GM21381 (cell line): ENCODE results near the gene GARRE1.

Experiments
- ATAC-seq: cut with Tn5 transposase; IDR thresholded peaks from one replicate; pipeline ENCODE4 v1.9.1; 2021; ENCODE audit warnings: mild to moderate bottlenecking, moderate library complexity; ENCODE audit not compliant: unreplicated experiment

GARRE1 gene

GRCh38 chr19:34288381-34288780, 34.0 kb downstream of the GARRE1 start:
- ATAC-seq, result no peak

- no peak for ATAC-seq
Measured at GRCh38 chr19:34291235-34291634, 36.9 kb downstream of the GARRE1 start.

DNA sequence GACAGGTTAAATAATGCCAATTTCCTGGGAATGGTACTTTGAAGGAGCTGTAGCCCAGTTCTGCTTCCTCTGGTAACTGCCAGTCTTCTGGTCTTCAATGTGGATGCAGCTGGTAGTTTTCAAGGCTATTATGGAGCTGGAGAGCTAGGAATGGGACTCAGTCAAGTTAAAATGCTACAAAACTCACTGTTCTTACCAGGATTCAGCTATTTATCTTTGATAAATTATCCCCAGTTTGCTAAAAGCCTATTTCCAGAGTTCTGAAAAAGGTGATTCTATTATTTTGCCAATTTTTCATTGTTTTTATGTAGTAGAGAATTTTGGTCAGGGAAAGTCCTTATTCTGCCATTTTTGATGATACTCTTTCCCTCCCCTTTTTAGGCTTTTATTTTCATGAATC, 40.7 kb downstream of the GARRE1 start:
- no peak for ATAC-seq

- no peak for ATAC-seq
Measured at GRCh38 chr19:34298891-34299520, 44.7 kb downstream of the GARRE1 start.

DNA sequence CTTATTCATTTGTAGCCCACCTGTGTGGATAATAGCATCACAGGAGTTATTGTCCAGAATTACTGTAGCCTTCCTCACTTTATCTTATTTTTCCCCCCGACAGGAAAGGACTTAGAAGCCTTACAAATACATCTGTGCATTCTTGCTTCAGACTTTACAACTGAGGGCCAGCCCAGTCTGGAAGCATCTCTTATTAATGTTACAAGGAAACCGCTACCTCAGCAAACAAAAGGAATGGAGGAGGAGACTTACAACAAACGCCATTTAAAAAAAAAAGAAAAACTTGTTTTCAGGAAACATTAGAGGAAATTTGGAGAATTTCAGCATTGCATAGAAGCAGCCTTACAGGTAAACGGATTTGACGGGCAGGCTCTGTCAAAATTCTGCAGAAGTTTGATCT, 45.2 kb downstream of the GARRE1 start:
- no peak for ATAC-seq

DNA sequence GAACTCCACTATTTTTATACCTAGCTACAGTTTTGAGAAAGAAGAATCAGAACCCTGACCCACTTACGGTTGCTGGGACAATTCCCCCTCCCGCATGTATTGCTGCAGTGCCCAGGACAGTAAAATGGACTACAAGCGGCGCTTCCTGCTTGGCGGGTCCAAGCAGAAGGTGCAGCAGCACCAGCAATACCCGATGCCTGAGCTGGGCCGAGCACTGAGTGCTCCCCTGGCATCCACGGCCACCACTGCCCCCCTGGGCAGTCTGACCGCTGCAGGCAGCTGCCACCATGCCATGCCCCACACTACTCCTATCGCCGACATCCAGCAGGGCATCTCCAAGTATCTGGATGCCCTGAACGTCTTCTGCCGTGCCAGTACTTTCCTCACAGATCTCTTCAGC, 46.0 kb downstream of the GARRE1 start:
- no peak for ATAC-seq

- no peak for ATAC-seq
Measured at GRCh38 chr19:34300962-34301361, 46.6 kb downstream of the GARRE1 start.
